OCI-LY1 (cell line): Measurements from ENCODE around the gene CTIF.

ENCODE experiments used
- H2AFZ ChIP-seq: fragments of 200-600 bp; sonication (generic), shearing (Covaris generic); 2 replicates; pipeline ENCODE4 v1.6.0; 2014; ENCODE audit warnings: antibody characterized with exemption, mild to moderate bottlenecking, low read length
- H3F3A ChIP-seq: fragments of 200-600 bp; sonication (generic), shearing (Covaris generic); 2 replicates; pipeline ENCODE4 v1.6.0; 2014; ENCODE audit warnings: mild to moderate bottlenecking, antibody characterized with exemption, low read length, moderate library complexity; ENCODE audit not compliant: insufficient read depth
- H3K27ac ChIP-seq: fragments of 200-600 bp; sonication (generic); 2 replicates; pipeline ENCODE4 v1.5.1; 2014; ENCODE audit warnings: low read length, mixed run types, mild to moderate bottlenecking, low read depth; ENCODE audit not compliant: poor library complexity, severe bottlenecking
- H3K27me3 ChIP-seq: fragments of 200-600 bp; sonication (generic); 2 replicates; pipeline ENCODE4 v1.6.0; 2014; ENCODE audit warnings: antibody characterized with exemption, mild to moderate bottlenecking, low read length, moderate library complexity; ENCODE audit not compliant: insufficient read depth
- H3K36me3 ChIP-seq: fragments of 200-600 bp; sonication (generic); 2 replicates; pipeline ENCODE4 v1.6.1; 2014; ENCODE audit warnings: mild to moderate bottlenecking, antibody characterized with exemption, low read length, moderate library complexity, mixed read lengths; ENCODE audit not compliant: insufficient read depth
- H3K4me1 ChIP-seq: fragments of 200-600 bp; sonication (generic); 2 replicates; pipeline ENCODE4 v1.5.1; 2014; ENCODE audit warnings: mild to moderate bottlenecking, low read length, moderate library complexity; ENCODE audit not compliant: insufficient read depth, severe bottlenecking
- H3K4me2 ChIP-seq: fragments of 200-600 bp; sonication (generic), shearing (Covaris generic); 2 replicates; pipeline ENCODE4 v1.6.1; 2014; ENCODE audit warnings: low read length
- H3K4me3 ChIP-seq: fragments of 200-600 bp; sonication (generic); 2 replicates; pipeline ENCODE4 v1.5.1; 2014; ENCODE audit warnings: low read length, low read depth, mild to moderate bottlenecking, mixed read lengths; ENCODE audit not compliant: poor library complexity, severe bottlenecking
- H3K79me2 ChIP-seq: fragments of 200-600 bp; shearing (Covaris generic); 2 replicates; pipeline ENCODE4 v1.6.1; 2016; ENCODE audit warnings: mixed run types, low read length, mixed read lengths; ENCODE audit not compliant: insufficient read depth
- H3K9ac ChIP-seq: fragments of 200-600 bp; sonication (generic), shearing (Covaris generic); 2 replicates; pipeline ENCODE4 v1.6.1; 2014; ENCODE audit warnings: mild to moderate bottlenecking, low read length, mixed read lengths
- H3K9me2 ChIP-seq: fragments of 200-600 bp; sonication (generic), shearing (Covaris generic); 2 replicates; pipeline ENCODE4 v1.6.1; 2014; ENCODE audit warnings: low read depth, mild to moderate bottlenecking, low read length, mixed read lengths
- H3K9me3 ChIP-seq: fragments of 200-600 bp; shearing (Covaris generic); 2 replicates; pipeline ENCODE4 v1.6.1; 2014; ENCODE audit warnings: low read length, mixed read lengths
- H4K20me1 ChIP-seq: fragments of 200-600 bp; sonication (generic), shearing (Covaris generic); 2 replicates; pipeline ENCODE4 v1.6.0; 2016; ENCODE audit warnings: mild to moderate bottlenecking, low read length; ENCODE audit not compliant: insufficient read depth
- EZH2 ChIP-seq: fragments of 200-600 bp; sonication (generic), shearing (Covaris generic); IDR thresholded peaks from 2 replicates; pipeline ENCODE4 v1.8.0; 2017; ENCODE audit warnings: borderline replicate concordance, mixed run types, mild to moderate bottlenecking, antibody characterized with exemption, low read length, moderate library complexity, mixed read lengths
- TF ChIP-seq, protein P1 (sequence below): fragments of 200-600 bp; sonication (generic), shearing (Covaris generic); IDR thresholded peaks from 2 replicates; pipeline ENCODE4 v1.5.1; 2017; ENCODE audit warnings: mild to moderate bottlenecking, antibody characterized with exemption, low read length, moderate library complexity, mixed read lengths

The CTIF gene

DNA sequence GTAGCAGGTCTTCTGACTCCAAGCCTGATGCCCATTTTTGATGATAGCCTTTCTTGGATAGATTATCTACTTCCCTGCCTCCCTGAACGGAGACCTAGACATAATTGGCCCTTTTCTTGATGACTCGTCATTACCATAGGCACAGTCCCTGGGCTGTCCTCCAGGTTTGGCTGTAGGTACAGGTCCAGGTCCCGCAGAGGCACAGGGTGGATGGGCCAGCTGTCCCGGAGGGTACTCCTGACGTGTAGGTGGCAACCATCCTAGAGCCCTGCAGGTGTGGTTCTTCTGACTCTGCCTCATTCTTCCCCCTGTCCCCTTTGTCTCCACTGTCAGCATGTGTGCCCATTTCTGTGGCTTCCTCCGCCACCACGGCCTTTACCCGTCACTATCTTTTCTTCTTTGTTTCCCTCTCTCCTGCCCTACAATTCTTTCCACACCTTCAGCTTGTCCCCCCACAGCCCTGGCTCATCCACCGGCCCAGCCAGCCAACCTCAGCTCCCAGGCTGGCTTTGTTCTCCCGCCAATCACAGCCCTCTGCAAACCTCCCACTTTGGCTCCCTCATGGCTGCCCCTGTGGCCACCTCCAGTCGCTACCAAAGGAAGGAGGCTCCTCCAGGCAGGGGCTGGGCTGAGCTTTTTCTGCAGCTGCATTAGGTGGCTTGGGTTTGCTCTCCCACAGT is 309.1 kb downstream of the CTIF start:
- Histone ChIP-seq H3K4me1 (no peaks in the 10 kb centered on the region), H3K27ac (no peak overlapping the region), H3K79me2 (no peaks in the 10 kb centered on the region), H3F3A (no peaks in the 10 kb centered on the region), H3K9me3 (no peaks in the 10 kb centered on the region), H3K9ac (no peak overlapping the region), H2AFZ (no peak overlapping the region), H3K9me2 (no peaks in the 10 kb centered on the region), H3K36me3 (no peaks in the 10 kb centered on the region), H4K20me1 (no peaks in the 10 kb centered on the region), H3K27me3 (peaks cover 4% of the 10 kb centered on the region; the same call in 1 of the 2 replicates), H3K4me2 (no peak overlapping the region), H3K4me3 (no peak overlapping the region)
- no peak for TF ChIP-seq EZH2
- TF ChIP-seq, protein P1, sequence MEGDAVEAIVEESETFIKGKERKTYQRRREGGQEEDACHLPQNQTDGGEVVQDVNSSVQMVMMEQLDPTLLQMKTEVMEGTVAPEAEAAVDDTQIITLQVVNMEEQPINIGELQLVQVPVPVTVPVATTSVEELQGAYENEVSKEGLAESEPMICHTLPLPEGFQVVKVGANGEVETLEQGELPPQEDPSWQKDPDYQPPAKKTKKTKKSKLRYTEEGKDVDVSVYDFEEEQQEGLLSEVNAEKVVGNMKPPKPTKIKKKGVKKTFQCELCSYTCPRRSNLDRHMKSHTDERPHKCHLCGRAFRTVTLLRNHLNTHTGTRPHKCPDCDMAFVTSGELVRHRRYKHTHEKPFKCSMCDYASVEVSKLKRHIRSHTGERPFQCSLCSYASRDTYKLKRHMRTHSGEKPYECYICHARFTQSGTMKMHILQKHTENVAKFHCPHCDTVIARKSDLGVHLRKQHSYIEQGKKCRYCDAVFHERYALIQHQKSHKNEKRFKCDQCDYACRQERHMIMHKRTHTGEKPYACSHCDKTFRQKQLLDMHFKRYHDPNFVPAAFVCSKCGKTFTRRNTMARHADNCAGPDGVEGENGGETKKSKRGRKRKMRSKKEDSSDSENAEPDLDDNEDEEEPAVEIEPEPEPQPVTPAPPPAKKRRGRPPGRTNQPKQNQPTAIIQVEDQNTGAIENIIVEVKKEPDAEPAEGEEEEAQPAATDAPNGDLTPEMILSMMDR: no peak

DNA sequence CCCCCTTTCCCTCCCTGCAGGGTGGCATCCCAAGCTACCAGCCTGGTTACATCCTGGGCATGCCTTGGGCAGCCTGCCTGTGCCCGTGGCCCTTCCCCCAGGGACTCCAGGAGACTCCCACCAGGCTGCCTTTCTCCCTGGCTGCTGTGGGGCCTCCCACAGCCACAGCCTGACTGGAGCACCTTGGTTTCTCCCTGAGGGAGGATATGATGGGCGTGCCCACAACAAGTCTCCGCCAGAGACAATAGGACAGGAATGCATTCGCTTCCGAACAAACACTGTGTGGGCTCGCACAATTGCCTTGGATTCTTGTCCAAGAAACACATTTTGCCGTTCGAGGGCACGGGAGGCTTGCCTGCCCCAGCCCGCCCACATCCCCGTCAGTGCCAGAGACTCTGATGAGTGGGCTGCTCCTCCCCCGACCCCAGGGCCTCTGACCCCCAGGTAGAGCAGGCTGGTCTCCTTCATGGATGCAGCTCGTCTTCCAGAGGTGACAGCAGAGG is 309.9 kb downstream of the CTIF start:
- H3K27ac ChIP-seq: no peak overlapping the region
- no peak overlapping the region for H2AFZ ChIP-seq

DNA sequence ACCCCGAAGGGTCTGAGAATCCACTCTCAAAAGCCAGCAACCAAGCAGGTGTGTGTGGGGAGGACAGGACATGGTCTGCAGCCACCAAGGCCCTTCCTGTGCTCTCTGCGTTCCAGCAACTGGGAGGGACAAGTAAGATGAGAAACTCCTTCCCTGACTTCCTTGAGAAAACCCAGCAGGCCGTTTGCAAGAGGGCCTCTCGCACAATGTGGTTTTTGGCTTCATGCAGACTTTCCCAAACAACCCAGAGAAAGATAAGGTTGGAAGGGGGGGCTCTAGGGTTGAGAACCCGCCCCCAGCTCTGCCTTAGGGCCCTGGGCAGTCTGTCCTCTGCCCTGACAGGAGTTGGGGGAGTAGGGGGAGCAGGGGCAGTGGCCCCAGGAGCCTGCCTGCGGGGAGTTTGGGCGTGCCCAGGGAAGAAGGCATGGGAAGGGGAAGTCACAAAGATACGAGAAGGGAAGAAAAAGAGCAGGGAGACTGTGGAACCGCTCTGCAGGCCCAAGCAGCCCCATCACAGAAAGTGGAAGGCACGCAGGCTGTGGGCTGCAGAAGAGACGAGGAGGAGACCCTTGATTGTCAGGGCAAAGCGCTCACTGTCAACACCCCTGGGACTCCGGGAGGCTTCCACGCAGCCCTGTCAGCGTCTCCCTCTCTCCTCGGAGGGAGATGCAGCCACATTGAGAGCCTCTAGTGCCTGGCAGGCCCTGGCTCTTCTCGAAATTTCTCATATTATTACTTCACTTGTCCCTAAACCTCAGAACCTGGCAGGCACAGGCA is 312.2 kb downstream of the CTIF start:
- H3K9ac ChIP-seq: no peak overlapping the region
- no peaks in the 10 kb centered on the region for H3F3A ChIP-seq
- H3K4me2 ChIP-seq: no peak overlapping the region

More for the DNA sequence above, 309.9 kb downstream of the CTIF start:
- Histone ChIP-seq H3F3A (no peaks in the 10 kb centered on the region), H3K36me3 (no peaks in the 10 kb centered on the region), H3K27me3 (peaks cover 4% of the 10 kb centered on the region; the same call in 1 of the 2 replicates), H3K4me1 (no peaks in the 10 kb centered on the region), H4K20me1 (no peaks in the 10 kb centered on the region), H3K9ac (no peak overlapping the region), H3K79me2 (no peaks in the 10 kb centered on the region), H3K4me3 (no peak overlapping the region), H3K9me3 (no peaks in the 10 kb centered on the region), H3K4me2 (no peak overlapping the region), H3K9me2 (no peaks in the 10 kb centered on the region)
- TF ChIP-seq, protein P1: no peak
- TF ChIP-seq EZH2: no peak

More for the DNA sequence above, 312.2 kb downstream of the CTIF start:
- Histone ChIP-seq H3K4me1 (no peaks in the 10 kb centered on the region), H3K9me2 (no peaks in the 10 kb centered on the region), H3K4me3 (no peak overlapping the region), H3K9me3 (no peaks in the 10 kb centered on the region), H3K27me3 (peaks cover 10% of the 10 kb centered on the region), H3K36me3 (no peaks in the 10 kb centered on the region), H2AFZ (no peak overlapping the region), H3K79me2 (no peaks in the 10 kb centered on the region), H4K20me1 (no peaks in the 10 kb centered on the region), H3K27ac (no peak overlapping the region)
- TF ChIP-seq, protein P1: no peak
- TF ChIP-seq EZH2: no peak
